ENCODE data around the gene PSMD6.

DNA sequence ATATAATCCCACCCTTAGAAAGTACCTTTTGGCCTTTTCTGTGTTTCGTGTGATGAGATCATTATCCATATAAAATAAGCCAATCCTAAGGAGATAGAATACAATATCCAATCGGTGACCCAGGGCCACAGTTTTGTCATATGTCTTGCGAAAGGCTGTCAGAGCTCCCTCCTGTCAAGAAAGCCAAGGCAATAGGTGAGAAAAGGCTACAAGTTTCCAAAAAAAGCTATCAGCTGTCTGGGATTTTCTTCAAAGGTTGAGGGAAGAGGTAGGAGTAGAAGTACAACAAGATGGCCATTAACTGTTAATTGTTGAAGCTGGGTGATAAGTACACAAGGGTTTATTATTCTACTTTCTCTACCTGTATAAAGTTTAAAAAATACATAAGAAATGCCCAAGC lies 4.0 kb downstream of the PSMD6 start:
- TF ChIP-seq, protein P1, sequence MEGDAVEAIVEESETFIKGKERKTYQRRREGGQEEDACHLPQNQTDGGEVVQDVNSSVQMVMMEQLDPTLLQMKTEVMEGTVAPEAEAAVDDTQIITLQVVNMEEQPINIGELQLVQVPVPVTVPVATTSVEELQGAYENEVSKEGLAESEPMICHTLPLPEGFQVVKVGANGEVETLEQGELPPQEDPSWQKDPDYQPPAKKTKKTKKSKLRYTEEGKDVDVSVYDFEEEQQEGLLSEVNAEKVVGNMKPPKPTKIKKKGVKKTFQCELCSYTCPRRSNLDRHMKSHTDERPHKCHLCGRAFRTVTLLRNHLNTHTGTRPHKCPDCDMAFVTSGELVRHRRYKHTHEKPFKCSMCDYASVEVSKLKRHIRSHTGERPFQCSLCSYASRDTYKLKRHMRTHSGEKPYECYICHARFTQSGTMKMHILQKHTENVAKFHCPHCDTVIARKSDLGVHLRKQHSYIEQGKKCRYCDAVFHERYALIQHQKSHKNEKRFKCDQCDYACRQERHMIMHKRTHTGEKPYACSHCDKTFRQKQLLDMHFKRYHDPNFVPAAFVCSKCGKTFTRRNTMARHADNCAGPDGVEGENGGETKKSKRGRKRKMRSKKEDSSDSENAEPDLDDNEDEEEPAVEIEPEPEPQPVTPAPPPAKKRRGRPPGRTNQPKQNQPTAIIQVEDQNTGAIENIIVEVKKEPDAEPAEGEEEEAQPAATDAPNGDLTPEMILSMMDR (IDR thresholded peaks at IDR 0.05 in 2 of 3, conservative IDR thresholded peaks at IDR 0.05 in 1 of 3; ENCODE audit: borderline replicate concordance in 1 of 3, insufficient read depth in 1 of 3, low read depth in 2 of 3, low read length in 2 of 3) = no peak
- TF ChIP-seq ZNF274 (IDR thresholded peaks at IDR 0.05; ENCODE audit: low read depth, low read length) (no peak), POLR2A (IDR thresholded peaks at IDR 0.05; ENCODE audit: borderline replicate concordance, extremely low read depth, insufficient read depth, insufficient read length) (no peak), SP1 (IDR thresholded peaks at IDR 0.05; ENCODE audit: low read depth) (no peak), JUND (IDR thresholded peaks at IDR 0.05) (no peak), EZH2 (IDR thresholded peaks at IDR 0.05) (no peak), FOSL1 (IDR thresholded peaks at IDR 0.05; ENCODE audit: low read depth) (no peak)
- TF ChIP-seq, protein P2, sequence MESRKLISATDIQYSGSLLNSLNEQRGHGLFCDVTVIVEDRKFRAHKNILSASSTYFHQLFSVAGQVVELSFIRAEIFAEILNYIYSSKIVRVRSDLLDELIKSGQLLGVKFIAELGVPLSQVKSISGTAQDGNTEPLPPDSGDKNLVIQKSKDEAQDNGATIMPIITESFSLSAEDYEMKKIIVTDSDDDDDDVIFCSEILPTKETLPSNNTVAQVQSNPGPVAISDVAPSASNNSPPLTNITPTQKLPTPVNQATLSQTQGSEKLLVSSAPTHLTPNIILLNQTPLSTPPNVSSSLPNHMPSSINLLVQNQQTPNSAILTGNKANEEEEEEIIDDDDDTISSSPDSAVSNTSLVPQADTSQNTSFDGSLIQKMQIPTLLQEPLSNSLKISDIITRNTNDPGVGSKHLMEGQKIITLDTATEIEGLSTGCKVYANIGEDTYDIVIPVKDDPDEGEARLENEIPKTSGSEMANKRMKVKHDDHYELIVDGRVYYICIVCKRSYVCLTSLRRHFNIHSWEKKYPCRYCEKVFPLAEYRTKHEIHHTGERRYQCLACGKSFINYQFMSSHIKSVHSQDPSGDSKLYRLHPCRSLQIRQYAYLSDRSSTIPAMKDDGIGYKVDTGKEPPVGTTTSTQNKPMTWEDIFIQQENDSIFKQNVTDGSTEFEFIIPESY (IDR thresholded peaks at IDR 0.05; ENCODE audit: extremely low read depth, insufficient replicate concordance, low read length) = no peak

Data from HCT116 (cell line).